Duodenal mucosa (tissue), 2 donors: Measurements from ENCODE around the gene RABGAP1.
"Not testable (repeated sequence)": the region's sequence is repeated elsewhere in the genome, so short reads cannot be mapped to it uniquely, and the experiment has no call there.

Source experiments
- H3K27ac ChIP-seq: one replicate; pipeline ENCODE4 v1.7.0; 2013; ENCODE audit warnings: low read depth, low read length
- H3K27me3 ChIP-seq, 2 donors: one replicate each; pipeline ENCODE4 v1.7.0; 2013; ENCODE audit warnings: low read length in 2 of 2, control low read depth in 1 of 2; ENCODE audit not compliant: insufficient read depth in 2 of 2, control insufficient read depth in 1 of 2
- H3K36me3 ChIP-seq, 2 donors: one replicate each; pipeline ENCODE4 v1.7.0; 2013; ENCODE audit warnings: low read length in 2 of 2, control low read depth in 1 of 2; ENCODE audit not compliant: insufficient read depth in 2 of 2, control insufficient read depth in 1 of 2
- H3K4me1 ChIP-seq, 2 donors: one replicate each; pipeline ENCODE4 v1.7.0; 2013; ENCODE audit warnings: low read length in 2 of 2, control low read depth in 1 of 2; ENCODE audit not compliant: insufficient read depth in 2 of 2, control insufficient read depth in 1 of 2
- H3K4me3 ChIP-seq, 2 donors: one replicate each; pipeline ENCODE4 v1.7.0; 2013; ENCODE audit warnings: low read length in 2 of 2, low read depth in 1 of 2
- H3K9ac ChIP-seq, 2 donors: one replicate each; pipeline ENCODE4 v1.7.0; 2013; ENCODE audit warnings: low read length in 2 of 2, low read depth in 1 of 2
- H3K9me3 ChIP-seq, 2 donors: one replicate each; pipeline ENCODE4 v1.7.0; 2013; ENCODE audit warnings: low read length in 2 of 2, control low read depth in 1 of 2; ENCODE audit not compliant: control insufficient read depth in 1 of 2

Gene RABGAP1

GRCh38 chr9:122940749-122941581 lies at the start of gene RABGAP1:
Gene RABGAP1, plus strand, starts transcription at chr9:122941020. Its CDS starts 16,040 bp downstream, at chr9:122957060.
- H3K27me3 ChIP-seq, result no peaks in the 10 kb centered on the region
- H3K36me3 ChIP-seq, result peaks cover 4 to 13% of the 10 kb centered on the region in 2 donors
- peak within 1 kb of the TSS; percentile 76 to 87 for H3K9ac ChIP-seq
- H3K9me3 ChIP-seq, result no peaks in the 10 kb centered on the region
- H3K4me1 ChIP-seq, result peaks cover 17 to 19% of the 10 kb centered on the region in 2 donors
- H3K4me3 ChIP-seq, result peak within 1 kb of the TSS; percentile 90 to 91
- peak within 1 kb of the TSS; percentile 87 for H3K27ac ChIP-seq

- Histone ChIP-seq H3K9ac (no peak overlapping the region), H3K27ac (no peak overlapping the region), H3K4me1 (peaks cover under 1 to 5% of the 10 kb centered on the region in 2 donors)
Observed at GRCh38 chr9:122897969-122898368, 42.9 kb upstream of the RABGAP1 start.

GRCh38 chr9:122900791-122901190 lies 40.0 kb upstream of the RABGAP1 start:
- Histone ChIP-seq H3K9ac (peak overlapping the region in 1 of 2 donors; percentile 58), H3K27me3 (no peaks in the 10 kb centered on the region), H3K36me3 (peaks cover 2 to 10% of the 10 kb centered on the region in 2 donors), H3K9me3 (no peaks in the 10 kb centered on the region), H3K27ac (no peak overlapping the region), H3K4me3 (peak overlapping the region; percentile 21 to 51), H3K4me1 (peaks cover 5 to 6% of the 10 kb centered on the region in 2 donors)

More at GRCh38 chr9:122897969-122898368, 42.9 kb upstream of the RABGAP1 start:
- no peak overlapping the region for H3K4me3 ChIP-seq
- no peaks in the 10 kb centered on the region for H3K9me3 ChIP-seq
- peaks cover 5 to 21% of the 10 kb centered on the region in 2 donors for H3K36me3 ChIP-seq
- H3K27me3 ChIP-seq, result no peaks in the 10 kb centered on the region

- Histone ChIP-seq H3K4me3 (peak overlapping the region; percentile 82 to 91), H3K27ac (peak overlapping the region; percentile 86), H3K27me3 (no peaks in the 10 kb centered on the region), H3K9me3 (no peaks in the 10 kb centered on the region), H3K4me1 (peaks cover 5 to 6% of the 10 kb centered on the region in 2 donors), H3K9ac (peak overlapping the region; percentile 78 to 95), H3K36me3 (no peaks in the 10 kb centered on the region)
Observed at GRCh38 chr9:122904466-122904822, 36.4 kb upstream of the RABGAP1 start.

GRCh38 chr9:122904823-122905710 lies 35.8 kb upstream of the RABGAP1 start, which contains the start of gene RC3H2:
Gene RC3H2, minus strand, starts transcription at chr9:122905359. Its CDS starts 7,850 bp downstream, at chr9:122897509.
- Histone ChIP-seq H3K9me3 (no peaks in the 10 kb centered on the region), H3K36me3 (no peaks in the 10 kb centered on the region), H3K4me1 (peaks cover 5 to 6% of the 10 kb centered on the region in 2 donors), H3K4me3 (peak within 1 kb of the TSS; percentile 82 to 91), H3K27me3 (no peaks in the 10 kb centered on the region), H3K9ac (peak within 1 kb of the TSS; percentile 78 to 95), H3K27ac (peak within 1 kb of the TSS; percentile 86)

GRCh38 chr9:122906122-122906521 lies 34.7 kb upstream of the RABGAP1 start:
- not testable (repeated sequence) for H3K9me3 ChIP-seq, H3K4me1 ChIP-seq, H3K27me3 ChIP-seq, H3K36me3 ChIP-seq, H3K27ac ChIP-seq, H3K9ac ChIP-seq, H3K4me3 ChIP-seq

- H3K27ac ChIP-seq, result peak overlapping the region; percentile 71
- H3K9me3 ChIP-seq, result no peaks in the 10 kb centered on the region
- peak overlapping the region; percentile 84 to 95 for H3K4me3 ChIP-seq
- H3K36me3 ChIP-seq, result peaks cover 3 to 15% of the 10 kb centered on the region in 2 donors
- peak overlapping the region; percentile 72 to 88 for H3K9ac ChIP-seq
- H3K27me3 ChIP-seq, result no peaks in the 10 kb centered on the region
- H3K4me1 ChIP-seq, result peaks cover 13 to 14% of the 10 kb centered on the region in 2 donors
Observed at GRCh38 chr9:122912671-122912963, 28.2 kb upstream of the RABGAP1 start.

- H3K27me3 ChIP-seq, result no peaks in the 10 kb centered on the region
- H3K9ac ChIP-seq, result peak within 1 kb of the TSS; percentile 72 to 88
- peak within 1 kb of the TSS; percentile 71 for H3K27ac ChIP-seq
- H3K4me3 ChIP-seq, result peak within 1 kb of the TSS; percentile 84 to 95
- H3K36me3 ChIP-seq, result peaks cover 3 to 15% of the 10 kb centered on the region in 2 donors
- peaks cover 13 to 14% of the 10 kb centered on the region in 2 donors for H3K4me1 ChIP-seq
- H3K9me3 ChIP-seq, result no peaks in the 10 kb centered on the region
Observed at GRCh38 chr9:122912964-122913673, 27.7 kb upstream of the RABGAP1 start, which contains the start of gene ZBTB6. Gene ZBTB6, minus strand, starts transcription at chr9:122913323. Its CDS starts 1,251 bp downstream, at chr9:122912072.

GRCh38 chr9:122918310-122918709 lies 22.5 kb upstream of the RABGAP1 start:
- Histone ChIP-seq H3K9ac (no peak overlapping the region), H3K27ac (no peak overlapping the region), H3K36me3 (peaks cover 15 to 16% of the 10 kb centered on the region in 2 donors), H3K9me3 (no peaks in the 10 kb centered on the region), H3K27me3 (no peaks in the 10 kb centered on the region), H3K4me1 (peaks cover 0 to 2% of the 10 kb centered on the region in 2 donors), H3K4me3 (no peak overlapping the region)
